ENCODE data around the gene AK8.

GRCh38 chr9:132880324-132880661, 2.2 kb upstream of the AK8 start:
- TF ChIP-seq CTCF (IDR thresholded peaks at IDR 0.05): no peak
- no peak for TF ChIP-seq POLR2A (IDR thresholded peaks at IDR 0.05)
